Measurements from ENCODE around the gene AKAP12. TPM values are rescaled to one million over a fixed set of nuclear protein-coding genes. Genes with fewer than 3 reads are reported as not detected.

Gene AKAP12, protein sequence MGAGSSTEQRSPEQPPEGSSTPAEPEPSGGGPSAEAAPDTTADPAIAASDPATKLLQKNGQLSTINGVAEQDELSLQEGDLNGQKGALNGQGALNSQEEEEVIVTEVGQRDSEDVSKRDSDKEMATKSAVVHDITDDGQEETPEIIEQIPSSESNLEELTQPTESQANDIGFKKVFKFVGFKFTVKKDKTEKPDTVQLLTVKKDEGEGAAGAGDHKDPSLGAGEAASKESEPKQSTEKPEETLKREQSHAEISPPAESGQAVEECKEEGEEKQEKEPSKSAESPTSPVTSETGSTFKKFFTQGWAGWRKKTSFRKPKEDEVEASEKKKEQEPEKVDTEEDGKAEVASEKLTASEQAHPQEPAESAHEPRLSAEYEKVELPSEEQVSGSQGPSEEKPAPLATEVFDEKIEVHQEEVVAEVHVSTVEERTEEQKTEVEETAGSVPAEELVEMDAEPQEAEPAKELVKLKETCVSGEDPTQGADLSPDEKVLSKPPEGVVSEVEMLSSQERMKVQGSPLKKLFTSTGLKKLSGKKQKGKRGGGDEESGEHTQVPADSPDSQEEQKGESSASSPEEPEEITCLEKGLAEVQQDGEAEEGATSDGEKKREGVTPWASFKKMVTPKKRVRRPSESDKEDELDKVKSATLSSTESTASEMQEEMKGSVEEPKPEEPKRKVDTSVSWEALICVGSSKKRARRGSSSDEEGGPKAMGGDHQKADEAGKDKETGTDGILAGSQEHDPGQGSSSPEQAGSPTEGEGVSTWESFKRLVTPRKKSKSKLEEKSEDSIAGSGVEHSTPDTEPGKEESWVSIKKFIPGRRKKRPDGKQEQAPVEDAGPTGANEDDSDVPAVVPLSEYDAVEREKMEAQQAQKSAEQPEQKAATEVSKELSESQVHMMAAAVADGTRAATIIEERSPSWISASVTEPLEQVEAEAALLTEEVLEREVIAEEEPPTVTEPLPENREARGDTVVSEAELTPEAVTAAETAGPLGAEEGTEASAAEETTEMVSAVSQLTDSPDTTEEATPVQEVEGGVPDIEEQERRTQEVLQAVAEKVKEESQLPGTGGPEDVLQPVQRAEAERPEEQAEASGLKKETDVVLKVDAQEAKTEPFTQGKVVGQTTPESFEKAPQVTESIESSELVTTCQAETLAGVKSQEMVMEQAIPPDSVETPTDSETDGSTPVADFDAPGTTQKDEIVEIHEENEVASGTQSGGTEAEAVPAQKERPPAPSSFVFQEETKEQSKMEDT (N-terminal part only)
- 27.7 and 33.7 TPM in 2 replicates for polyA plus RNA-seq (2011; rRNA removed)
- polyA minus RNA-seq (2011; rRNA and poly(A)+ RNA removed) = 14.1 and 19.3 TPM in 2 replicates

DNA sequence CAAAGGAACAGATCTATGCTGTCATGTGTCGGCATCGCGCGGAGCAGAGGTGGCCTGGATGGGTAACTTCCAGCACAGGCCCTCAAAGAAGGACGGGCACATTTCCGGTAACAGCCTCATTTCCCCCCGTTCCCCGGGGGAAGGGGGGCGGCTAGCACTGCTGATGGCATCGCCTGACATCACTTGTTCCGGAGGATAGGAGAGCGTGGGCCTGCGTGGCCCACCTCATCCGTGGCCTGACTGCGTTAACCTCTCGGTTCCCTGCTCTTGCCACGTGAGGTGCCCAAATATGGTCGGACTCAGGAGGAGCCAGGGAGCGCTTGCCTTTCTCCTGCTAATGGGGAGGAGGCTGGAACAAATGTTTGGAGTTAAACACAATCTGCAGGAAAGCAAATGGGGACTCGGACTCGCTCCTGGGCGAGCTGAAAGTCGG lies at the start of gene AKAP12:
TSS of gene AKAP12 (plus strand) at position 365 of the 433 bp plus-strand sequence. CDS start 596 bp downstream, outside the sequence.
- TF ChIP-seq, protein P1, sequence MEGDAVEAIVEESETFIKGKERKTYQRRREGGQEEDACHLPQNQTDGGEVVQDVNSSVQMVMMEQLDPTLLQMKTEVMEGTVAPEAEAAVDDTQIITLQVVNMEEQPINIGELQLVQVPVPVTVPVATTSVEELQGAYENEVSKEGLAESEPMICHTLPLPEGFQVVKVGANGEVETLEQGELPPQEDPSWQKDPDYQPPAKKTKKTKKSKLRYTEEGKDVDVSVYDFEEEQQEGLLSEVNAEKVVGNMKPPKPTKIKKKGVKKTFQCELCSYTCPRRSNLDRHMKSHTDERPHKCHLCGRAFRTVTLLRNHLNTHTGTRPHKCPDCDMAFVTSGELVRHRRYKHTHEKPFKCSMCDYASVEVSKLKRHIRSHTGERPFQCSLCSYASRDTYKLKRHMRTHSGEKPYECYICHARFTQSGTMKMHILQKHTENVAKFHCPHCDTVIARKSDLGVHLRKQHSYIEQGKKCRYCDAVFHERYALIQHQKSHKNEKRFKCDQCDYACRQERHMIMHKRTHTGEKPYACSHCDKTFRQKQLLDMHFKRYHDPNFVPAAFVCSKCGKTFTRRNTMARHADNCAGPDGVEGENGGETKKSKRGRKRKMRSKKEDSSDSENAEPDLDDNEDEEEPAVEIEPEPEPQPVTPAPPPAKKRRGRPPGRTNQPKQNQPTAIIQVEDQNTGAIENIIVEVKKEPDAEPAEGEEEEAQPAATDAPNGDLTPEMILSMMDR (IDR thresholded peaks at IDR 0.05; ENCODE audit: insufficient read depth, low read depth, low read length) = no peak
- CTCF ChIA-PET = interaction anchor here (1.1 to 3.5 kb wide), 2 partner anchors 15 to 85 kb away, joined by 3 to 18 read pairs; no protein-coding TSS in a partner anchor
- Histone ChIP-seq H3K4me3 (ENCODE audit: low read depth, low read length) (peak within 1 kb of the TSS; percentile 88), H3K36me3 (ENCODE audit: control insufficient read depth, insufficient read depth, low read length) (no peaks in the 10 kb centered on the region), H3K27me3 (ENCODE audit: control insufficient read depth, insufficient read depth, low read length) (no peaks in the 10 kb centered on the region; the same call in 1 of the 2 replicates)
- DNase-seq (ENCODE audit: low read depth) = no peak
- POLR2A ChIA-PET = interaction anchor here (0.6 kb wide), 1 partner anchor 139 kb away, joined by 5 read pairs; no protein-coding TSS in a partner anchor

DNA sequence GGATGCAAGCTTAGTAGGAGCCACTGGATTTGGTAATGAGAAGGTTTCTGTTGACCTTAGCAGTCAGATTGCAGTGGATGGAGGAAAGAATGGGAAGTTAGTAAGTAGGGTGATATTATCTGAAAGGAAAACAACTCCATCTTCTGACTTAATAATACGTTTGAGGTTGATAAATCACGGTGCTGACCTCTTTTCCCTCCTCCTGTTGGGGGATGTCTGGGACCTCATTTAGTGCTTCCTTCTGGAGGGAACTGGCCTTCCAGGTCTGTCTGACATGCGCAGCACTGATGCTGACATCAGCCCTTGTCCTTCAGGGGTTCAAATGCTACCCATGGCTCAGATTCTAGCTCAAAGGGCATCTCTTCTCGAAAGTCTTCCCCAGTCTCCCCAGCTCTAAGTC lies 48.2 kb upstream of the AKAP12 start:
- POLR2A ChIA-PET = no interaction called here
- H3K27me3 ChIP-seq (ENCODE audit: control insufficient read depth, insufficient read depth, low read length) = no peaks in the 10 kb centered on the region
- TF ChIP-seq, protein P1 (IDR thresholded peaks at IDR 0.05; ENCODE audit: insufficient read depth, low read depth, low read length) = no peak
- DNase-seq (ENCODE audit: low read depth) = no peak
- CTCF ChIA-PET = no interaction called here
- H3K36me3 ChIP-seq (ENCODE audit: control insufficient read depth, insufficient read depth, low read length) = no peaks in the 10 kb centered on the region
- no peak overlapping the region for H3K4me3 ChIP-seq (ENCODE audit: low read depth, low read length)

DNA sequence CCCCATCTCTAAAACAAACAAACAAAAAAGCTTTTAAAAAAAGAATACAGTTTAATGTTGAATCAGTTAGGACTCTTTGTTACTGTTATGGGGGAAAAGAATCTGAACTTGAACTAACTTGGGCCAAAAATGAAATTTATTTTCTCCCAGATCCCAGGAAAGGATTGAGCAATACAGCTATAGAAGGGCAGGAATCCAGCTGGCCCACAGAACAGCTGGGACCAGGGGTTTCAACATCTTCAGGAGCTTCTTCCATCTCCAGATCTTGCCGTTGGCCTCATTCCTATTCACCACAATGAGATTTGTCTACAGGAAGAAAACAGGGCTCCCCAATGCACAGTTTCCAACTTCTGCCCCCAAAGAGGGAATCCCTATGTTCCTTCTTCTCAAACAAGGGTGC lies 43.2 kb upstream of the AKAP12 start:
- DNase-seq (ENCODE audit: low read depth) = no peak
- TF ChIP-seq, protein P1 (IDR thresholded peaks at IDR 0.05; ENCODE audit: insufficient read depth, low read depth, low read length) = no peak

DNA sequence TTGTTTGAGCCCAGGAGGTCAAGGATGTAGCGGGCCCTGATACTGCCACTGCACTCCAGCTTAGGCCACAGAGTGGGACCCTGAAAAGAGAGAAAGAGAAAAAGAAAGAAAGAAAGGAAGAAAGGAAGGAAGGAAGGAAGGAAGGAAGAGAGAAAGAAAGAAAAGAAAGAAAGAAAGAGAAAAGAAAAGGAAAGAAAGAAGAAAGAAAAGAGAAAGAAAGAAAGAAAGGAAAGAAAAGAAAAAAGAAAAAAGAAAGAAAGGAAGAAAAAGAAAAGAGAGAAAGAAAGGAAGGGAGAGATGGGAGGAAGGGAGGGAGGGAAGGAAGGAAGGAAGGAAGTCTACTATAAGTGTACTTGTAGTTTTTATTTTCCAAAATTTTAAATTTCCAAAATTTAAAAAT lies 42.2 kb upstream of the AKAP12 start:
- CTCF ChIA-PET = interaction anchor here (1.1 kb wide), 1 partner anchor 183 kb away, joined by 3 read pairs; no protein-coding TSS in a partner anchor
- H3K4me3 ChIP-seq (ENCODE audit: low read depth, low read length) = no peak overlapping the region
- H3K36me3 ChIP-seq (ENCODE audit: control insufficient read depth, insufficient read depth, low read length) = no peaks in the 10 kb centered on the region
- TF ChIP-seq, protein P1 (IDR thresholded peaks at IDR 0.05; ENCODE audit: insufficient read depth, low read depth, low read length) = no peak
- no peak for DNase-seq (ENCODE audit: low read depth)
- POLR2A ChIA-PET = no interaction called here
- H3K27me3 ChIP-seq (ENCODE audit: control insufficient read depth, insufficient read depth, low read length) = no peaks in the 10 kb centered on the region

More for the DNA sequence above, 43.2 kb upstream of the AKAP12 start:
- Histone ChIP-seq H3K36me3 (ENCODE audit: control insufficient read depth, insufficient read depth, low read length) (no peaks in the 10 kb centered on the region), H3K27me3 (ENCODE audit: control insufficient read depth, insufficient read depth, low read length) (no peaks in the 10 kb centered on the region), H3K4me3 (ENCODE audit: low read depth, low read length) (no peak overlapping the region)
- ChIA-PET POLR2A (no interaction called here), CTCF (interaction anchor here (0.7 to 1.2 kb wide), 4 partner anchors 9 to 184 kb away, joined by 3 to 4 read pairs (median 3); no protein-coding TSS in a partner anchor)

All from BJ (cell line).